Thymus (tissue), 14 donors: ENCODE measurements around the gene ATG4A. TPM values are rescaled to one million over a fixed set of nuclear protein-coding genes. Genes with fewer than 3 reads are reported as not detected.

Source experiments
- DNase-seq, 9 donors: peaks; one replicate each; pipeline ENCODE4 v3.0.0-alpha.2; 2013; ENCODE audit warnings: low spot score in 9 of 9, low read depth in 6 of 9, missing footprints in 1 of 9
- H3K27ac ChIP-seq, 2 donors: one replicate each; pipeline ENCODE4 v1.5.1; 2013; ENCODE audit warnings: control low read depth in 1 of 2, low read depth in 1 of 2, low read length in 1 of 2, mild to moderate bottlenecking in 1 of 2, moderate library complexity in 1 of 2
- H3K27me3 ChIP-seq, 2 donors: one replicate each; pipeline ENCODE4 v1.5.1; 2013; ENCODE audit warnings: low read length in 1 of 2; ENCODE audit not compliant: control insufficient read depth in 2 of 2, insufficient read depth in 1 of 2
- H3K36me3 ChIP-seq, 2 donors: one replicate each; pipeline ENCODE4 v1.5.1; 2013; ENCODE audit warnings: low read length in 1 of 2, mild to moderate bottlenecking in 1 of 2, moderate library complexity in 1 of 2; ENCODE audit not compliant: control insufficient read depth in 2 of 2, insufficient read depth in 2 of 2
- H3K4me1 ChIP-seq, 2 donors: one replicate each; pipeline ENCODE4 v1.5.1; 2013; ENCODE audit warnings: low read length in 2 of 2; ENCODE audit not compliant: control insufficient read depth in 2 of 2, insufficient read depth in 2 of 2
- H3K4me3 ChIP-seq, 2 donors: one replicate each; pipeline ENCODE4 v1.5.1; 2013; ENCODE audit warnings: low read length in 2 of 2, control low read depth in 1 of 2, mild to moderate bottlenecking in 1 of 2
- H3K9me3 ChIP-seq, 2 donors: one replicate each; pipeline ENCODE4 v1.5.1; 2013; ENCODE audit warnings: low read length in 1 of 2, mild to moderate bottlenecking in 1 of 2; ENCODE audit not compliant: control insufficient read depth in 2 of 2, insufficient read depth in 1 of 2
- WGBS: extraction: QIAGEN DNeasy Blood & Tissue Kit; methylation state at CpG from one replicate; pipeline ENCODE4 v1.1.7; 2013; 5-methylcytosine and 5-hydroxymethylcytosine counted together
- long read RNA-seq, 10 donors: transcript quantifications; one replicate each; lab custom pipeline, GENCODE V29; 2026
- polyA plus RNA-seq: library from polyadenylated mRNA; stranded (reverse); fragments of 200-250 nt; gene quantifications from one replicate; pipeline ENCODE4 v1.2.3, GENCODE V29; 2013
- total RNA-seq: library from RNA; stranded (reverse); fragments of 120-200 nt; gene quantifications from one replicate; pipeline ENCODE4 v1.2.4, GENCODE V29; 2013
- donor health status: healthy.

The ATG4A gene
- total RNA-seq = 14.7 TPM
- 18.2 TPM for polyA plus RNA-seq
- long read RNA-seq, donor 1, partial matches to known transcripts = 0 of 3 reads
- long read RNA-seq, donor 1, other reads (novel, unspliced or antisense) = 0 of 3 reads
- long read RNA-seq, donor 2, partial matches to known transcripts = 8 of 8 reads
- long read RNA-seq, donor 2, other reads (novel, unspliced or antisense) = 0 of 8 reads
- long read RNA-seq, donor 3, partial matches to known transcripts = 0 of 2 reads
- long read RNA-seq, donor 3, other reads (novel, unspliced or antisense) = 0 of 2 reads
- long read RNA-seq, donor 4, partial matches to known transcripts = 0 of 2 reads
- long read RNA-seq, donor 4, other reads (novel, unspliced or antisense) = 0 of 2 reads
- long read RNA-seq, donor 5, transcript ATG4A-203 (13 exons, 2,315 nt) = major isoform, 7 of 15 reads
- long read RNA-seq, donor 5, partial matches to known transcripts = 8 of 15 reads
- long read RNA-seq, donor 5, other reads (novel, unspliced or antisense) = 0 of 15 reads
- long read RNA-seq, donor 6, partial matches to known transcripts = 6 of 10 reads
- long read RNA-seq, donor 6, other reads (novel, unspliced or antisense) = 0 of 10 reads
- long read RNA-seq, donor 7, partial matches to known transcripts = 0 of 2 reads
- long read RNA-seq, donor 7, other reads (novel, unspliced or antisense) = 0 of 2 reads
- long read RNA-seq, donor 8, partial matches to known transcripts = 0 of 1 reads
- long read RNA-seq, donor 8, other reads (novel, unspliced or antisense) = 0 of 1 reads
- long read RNA-seq, donor 9, partial matches to known transcripts = 0 of 1 reads
- long read RNA-seq, donor 9, other reads (novel, unspliced or antisense) = 0 of 1 reads
- long read RNA-seq, donor 10, partial matches to known transcripts = 0 of 3 reads
- long read RNA-seq, donor 10, other reads (novel, unspliced or antisense) = 0 of 3 reads

DNA sequence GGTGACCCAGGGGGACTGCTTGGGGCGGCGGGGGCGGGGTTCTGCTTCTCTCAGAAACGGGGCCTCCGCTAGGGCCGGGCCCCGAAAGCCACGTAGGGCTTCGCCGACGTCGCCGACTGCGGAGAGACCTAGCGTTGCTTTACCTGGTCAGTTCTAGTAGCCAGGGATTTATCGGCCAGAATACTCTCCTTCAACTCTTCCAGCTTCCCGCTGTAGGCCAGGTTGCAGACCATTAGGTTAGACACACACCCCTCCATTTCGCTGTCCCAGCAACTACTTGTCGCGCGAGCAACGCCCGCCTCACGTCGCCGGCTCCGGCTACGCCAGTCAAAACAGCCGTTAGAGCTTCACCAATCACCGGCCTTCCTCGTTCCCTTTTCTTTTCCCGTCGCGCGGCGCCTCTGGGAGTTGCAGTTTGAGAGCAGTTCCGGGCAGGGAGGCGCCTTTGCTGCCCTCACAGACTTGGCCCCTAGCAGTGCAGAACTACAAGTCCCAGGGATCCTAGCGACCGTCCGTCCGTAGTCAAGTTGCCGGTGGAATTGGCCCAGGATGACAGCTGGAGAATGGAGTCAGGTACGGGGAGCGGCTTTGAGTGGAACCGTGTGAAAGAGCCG lies at the start of gene ATG4A, which contains the start of gene PSMD10:
ATG4A (plus strand) TSS at position 515 of the 614 bp plus-strand sequence; CDS start at position 564, 49 bp downstream.
PSMD10 (minus strand) TSS at position 279 of the 614 bp plus-strand sequence; CDS start at position 257, 22 bp downstream.
- under 1% methylated on average over 47 of the region's 47 CpGs for WGBS
- Histone ChIP-seq H3K36me3 (peaks cover 0 to 3% of the 10 kb centered on the region in 2 donors), H3K27ac (peak within 1 kb of the TSS; percentile 94 to 95)

DNA sequence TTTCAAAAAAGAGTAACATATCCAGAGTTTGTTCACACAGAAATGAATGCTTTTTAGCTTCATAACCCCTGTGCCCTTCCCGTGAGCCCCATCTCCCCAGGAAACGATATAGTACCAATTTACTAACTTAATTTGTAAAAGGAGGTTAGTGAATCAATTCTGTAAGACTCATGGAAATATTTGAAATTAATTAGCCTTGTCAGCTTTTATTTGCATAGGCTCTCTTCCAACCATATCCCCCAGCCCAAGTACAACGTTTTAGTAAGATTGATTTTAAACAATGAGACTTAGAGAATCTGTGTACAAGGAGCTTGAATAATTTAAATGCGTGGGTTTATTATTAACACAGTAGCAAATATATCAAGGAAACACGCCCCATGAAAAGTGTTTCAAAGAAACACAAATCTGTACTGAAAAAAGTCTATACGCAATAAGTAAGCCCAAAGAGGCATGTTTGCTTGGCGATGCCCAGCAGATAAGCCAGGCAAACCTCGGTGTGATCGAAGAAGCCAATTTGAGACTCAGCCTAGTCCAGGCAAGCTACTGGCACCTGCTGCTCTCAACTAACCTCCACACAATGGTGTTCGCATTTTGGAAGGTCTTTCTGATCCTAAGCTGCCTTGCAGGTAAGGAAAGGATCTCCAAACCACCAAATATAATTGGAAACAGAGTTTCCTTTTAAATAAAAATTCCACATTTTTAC lies 46.9 kb upstream of the ATG4A start, which contains the start of gene VSIG1:
VSIG1 (plus strand) TSS at position 512 of the 703 bp plus-strand sequence; CDS start at position 578, 66 bp downstream.
- DNase-seq = no peak
- WGBS = 97% methylated on average over 10 of the region's 10 CpGs
- Histone ChIP-seq H3K27me3 (no peaks in the 10 kb centered on the region), H3K36me3 (no peaks in the 10 kb centered on the region), H3K4me3 (no peak within 1 kb of the TSS), H3K4me1 (no peaks in the 10 kb centered on the region), H3K27ac (no peak within 1 kb of the TSS), H3K9me3 (no peaks in the 10 kb centered on the region)

More for the DNA sequence above, at the start of gene ATG4A, which contains the start of gene PSMD10:
- Histone ChIP-seq H3K4me1 (peaks cover 0 to 3% of the 10 kb centered on the region in 2 donors), H3K4me3 (peak within 1 kb of the TSS; percentile 65 to 79), H3K27me3 (peaks cover 0 to 2% of the 10 kb centered on the region in 2 donors), H3K9me3 (no peaks in the 10 kb centered on the region)
- peak; percentile 74 to 96 (median 88) for DNase-seq

DNA sequence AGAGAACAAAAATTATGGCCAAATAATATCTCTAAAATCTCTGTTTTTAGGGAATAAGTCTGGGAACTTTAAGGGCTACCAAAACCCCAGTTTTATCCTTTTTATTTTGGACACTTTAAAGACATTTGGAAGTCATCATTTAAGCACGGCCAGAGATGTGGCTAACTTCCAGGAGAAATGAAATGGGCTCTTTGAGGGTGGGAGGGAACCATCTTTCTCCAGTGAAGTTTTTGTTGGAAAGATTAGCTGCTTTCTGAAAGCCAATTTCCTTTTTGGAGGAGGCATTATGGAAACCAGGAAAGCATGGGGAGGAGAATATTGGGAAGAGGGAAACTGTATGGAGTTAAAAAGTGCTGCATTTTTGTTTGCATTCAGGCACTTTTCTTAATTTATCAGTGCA lies 41.9 kb upstream of the ATG4A start:
- Histone ChIP-seq H3K36me3 (no peaks in the 10 kb centered on the region), H3K4me1 (no peaks in the 10 kb centered on the region), H3K27ac (no peak overlapping the region), H3K9me3 (no peaks in the 10 kb centered on the region), H3K27me3 (no peaks in the 10 kb centered on the region), H3K4me3 (no peak overlapping the region)
- no peak for DNase-seq
- WGBS = 95% methylated on average over 1 of the region's 1 CpG

- no peaks in the 10 kb centered on the region for H3K4me1 ChIP-seq
- no peaks in the 10 kb centered on the region for H3K36me3 ChIP-seq
- H3K4me3 ChIP-seq = no peak overlapping the region
Measured at GRCh38 chrX:108053218-108053617, 38.4 kb upstream of the ATG4A start.

GRCh38 chrX:108055546-108055945 lies 36.0 kb upstream of the ATG4A start:
- Histone ChIP-seq H3K36me3 (no peaks in the 10 kb centered on the region), H3K4me1 (no peaks in the 10 kb centered on the region), H3K9me3 (no peaks in the 10 kb centered on the region), H3K4me3 (no peak overlapping the region), H3K27me3 (no peaks in the 10 kb centered on the region), H3K27ac (no peak overlapping the region)
- DNase-seq = no peak

More at GRCh38 chrX:108053218-108053617, 38.4 kb upstream of the ATG4A start:
- H3K27me3 ChIP-seq = no peaks in the 10 kb centered on the region
- DNase-seq = no peak
- H3K9me3 ChIP-seq = no peaks in the 10 kb centered on the region
- no peak overlapping the region for H3K27ac ChIP-seq

GRCh38 chrX:108059801-108060200 lies 31.8 kb upstream of the ATG4A start:
- H3K27ac ChIP-seq = no peak overlapping the region
- no peaks in the 10 kb centered on the region for H3K27me3 ChIP-seq
- no peak for DNase-seq
- H3K4me1 ChIP-seq = no peaks in the 10 kb centered on the region
- no peaks in the 10 kb centered on the region for H3K36me3 ChIP-seq
- WGBS = 97% methylated on average over 1 of the region's 1 CpG
- H3K9me3 ChIP-seq = no peaks in the 10 kb centered on the region
- no peak overlapping the region for H3K4me3 ChIP-seq

- no peak overlapping the region for H3K4me3 ChIP-seq
- no peak for DNase-seq
- 93% methylated on average over 1 of the region's 1 CpG for WGBS
- H3K4me1 ChIP-seq = no peaks in the 10 kb centered on the region
- no peak overlapping the region for H3K27ac ChIP-seq
- no peaks in the 10 kb centered on the region for H3K36me3 ChIP-seq
- no peaks in the 10 kb centered on the region for H3K9me3 ChIP-seq
- no peaks in the 10 kb centered on the region for H3K27me3 ChIP-seq
Measured at GRCh38 chrX:108064001-108064400, 27.6 kb upstream of the ATG4A start.

- H3K27me3 ChIP-seq = no peaks in the 10 kb centered on the region
- no peak for DNase-seq
- H3K9me3 ChIP-seq = no peaks in the 10 kb centered on the region
- no peaks in the 10 kb centered on the region for H3K4me1 ChIP-seq
- no peak overlapping the region for H3K27ac ChIP-seq
- H3K4me3 ChIP-seq = no peak overlapping the region
- 96% methylated on average over 2 of the region's 2 CpGs for WGBS
- H3K36me3 ChIP-seq = no peaks in the 10 kb centered on the region
Measured at GRCh38 chrX:108064613-108065012, 27.0 kb upstream of the ATG4A start.
